Transverse colon (tissue), 4 donors: ENCODE results near the gene CCDC81. TPM values are rescaled to one million over a fixed set of nuclear protein-coding genes. Genes with fewer than 3 reads are reported as not detected.
A peak's percentile ranks its signal among the peaks of the same experiment; 100 is the strongest.

Experiments
- DNase-seq: peaks from one replicate; pipeline ENCODE4 v3.0.0-alpha.2; 2019
- H3K27ac ChIP-seq, 4 donors: fragments of 200-600 bp; sonication (generic); 2 replicates each; pipeline ENCODE4 v1.5.1; 2016 to 2018; ENCODE audit warnings: inconsistent platforms in 4 of 4
- H3K27me3 ChIP-seq: fragments of 200-600 bp; sonication (generic); 2 replicates; pipeline ENCODE4 v1.5.1; 2017; ENCODE audit warnings: inconsistent platforms
- H3K36me3 ChIP-seq, 4 donors: fragments of 200-600 bp; sonication (generic); 2 replicates each; pipeline ENCODE4 v1.5.1; 2017 to 2019; ENCODE audit warnings: inconsistent platforms in 4 of 4
- H3K4me1 ChIP-seq, 4 donors: fragments of 200-600 bp; sonication (generic); 2 replicates each; pipeline ENCODE4 v1.5.1; 2017 to 2020; ENCODE audit warnings: inconsistent platforms in 4 of 4
- H3K4me3 ChIP-seq, 4 donors: fragments of 200-600 bp; sonication (generic); 1 replicate in 1 of 4; 2 replicates in 3 of 4; pipeline versions ENCODE4 v1.5.1 to v1.6.1; 2017 to 2019; ENCODE audit warnings: inconsistent platforms in 4 of 4
- H3K9me3 ChIP-seq, 2 donors: fragments of 200-600 bp; sonication (generic); 2 replicates each; pipeline ENCODE4 v1.5.1; 2017 to 2019; ENCODE audit warnings: inconsistent platforms in 2 of 2
- CTCF ChIP-seq, 5 experiments: fragments of 200-600 bp in 3 of 5; fragments of 450-650 bp in 2 of 5; sonication (generic) in 3 of 5; IDR thresholded peaks; 1 replicate in 2 of 5; 2 replicates in 3 of 5; pipeline ENCODE4 v1.5.1; 2016 to 2017; ENCODE audit warnings: antibody characterized with exemption in 5 of 5, inconsistent platforms in 3 of 5, mild to moderate bottlenecking in 2 of 5, moderate library complexity in 1 of 5
- EP300 ChIP-seq: sonication (generic); formaldehyde crosslinking; IDR thresholded peaks from one replicate; pipeline ENCODE4 v1.6.1; 2017; ENCODE audit warnings: antibody characterized with exemption, low read depth
- POLR2A ChIP-seq: fragments of 450-650 bp; IDR thresholded peaks from one replicate; pipeline ENCODE4 v1.6.1; 2016; ENCODE audit warnings: antibody characterized with exemption, mild to moderate bottlenecking, moderate library complexity
- POLR2AphosphoS5 ChIP-seq, 3 donors: sonication (generic); formaldehyde crosslinking; IDR thresholded peaks; one replicate each; pipeline ENCODE4 v1.6.1; 2016; ENCODE audit warnings: antibody characterized with exemption in 3 of 3
- WGBS, 2 donors: methylation state at CpG; one replicate each; pipeline ENCODE4 v1.1.5; 2018; ENCODE audit warnings: low coverage in 1 of 2; 5-methylcytosine and 5-hydroxymethylcytosine counted together
- in situ Hi-C, 4 donors: fragments of 200-750 bp; cut with MboI; loops; one replicate each; pipeline versions ENCODE4 v1.15.0 to v1.15.1; 2017; ENCODE audit warnings: low sequenced_read_pairs in 3 of 4, low pct_ligation_motif_present in 1 of 4, low pct_unique_long_range_greater_than_20kb in 1 of 4
- intact Hi-C: fragments of 100-400 bp; cut with DNase I; formaldehyde crosslinking; loops from one replicate; pipeline ENCODE4 v1.15.1; 2023; ENCODE audit warnings: low total_unique reads
- total RNA-seq, 4 donors: library from RNA; depleted of rRNA; stranded (reverse); fragments of >200 nt; gene quantifications; one replicate each; pipeline ENCODE4 v1.1.0, GENCODE V29; 2016

CCDC81 gene
- total RNA-seq, 4 donors from 2014 or later, result 0.41 to 0.64 TPM; not detected in 2

GRCh38 chr11:86449993-86450629, 75.4 kb downstream of the CCDC81 start:
- in situ Hi-C loops, result loop anchor here in 2 of 4 donors (10.0 to 25.0 kb wide), 2 partner anchors 162 to 165 kb away; no protein-coding TSS in a partner anchor
- Histone ChIP-seq H3K36me3 (no peaks in the 10 kb centered on the region), H3K4me1 (no peaks in the 10 kb centered on the region), H3K9me3 (no peaks in the 10 kb centered on the region), H3K4me3 (no peak overlapping the region), H3K27me3 (no peaks in the 10 kb centered on the region), H3K27ac (no peak overlapping the region)
- 83 to 92% methylated on average over 1 to 5 of the region's 5 CpGs for WGBS, 2 donors
- no peak for DNase-seq
- intact Hi-C loops, result no loop called here
- TF ChIP-seq EP300 (no peak), POLR2A (no peak), POLR2AphosphoS5 (IDR thresholded peaks at IDR 0.05) (no peak), CTCF (IDR thresholded peaks at IDR 0.05) (no peak)

GRCh38 chr11:86453290-86454030, 78.8 kb downstream of the CCDC81 start:
- no peak for DNase-seq
- intact Hi-C loops (no loop called here), in situ Hi-C loops (loop anchor here in 2 of 4 donors (10.0 to 25.0 kb wide), 2 partner anchors 159 to 161 kb away; no protein-coding TSS in a partner anchor)

GRCh38 chr11:86456075-86456939, 81.6 kb downstream of the CCDC81 start:
- in situ Hi-C loops, result loop anchor here (5.0 to 25.0 kb wide), 4 partner anchors 156 to 361 kb away; no protein-coding TSS in a partner anchor
- intact Hi-C loops, result loop anchor here (2.0 to 5.0 kb wide), 2 partner anchors 362 to 1926 kb away; no protein-coding TSS in a partner anchor
- Histone ChIP-seq H3K36me3 (no peaks in the 10 kb centered on the region), H3K4me1 (peaks cover 0 to 10% (median 5%) of the 10 kb centered on the region in 4 donors), H3K27ac (no peak overlapping the region), H3K27me3 (no peaks in the 10 kb centered on the region), H3K9me3 (no peaks in the 10 kb centered on the region), H3K4me3 (no peak overlapping the region)
- TF ChIP-seq EP300 (no peak), POLR2AphosphoS5 (IDR thresholded peaks at IDR 0.05) (no peak), POLR2A (no peak), CTCF (IDR thresholded peaks at IDR 0.05) (peak; percentile 80 to 93 (median 92))
- peak; percentile 87 for DNase-seq
- 12 to 19% methylated on average over 6 to 9 of the region's 9 CpGs for WGBS, 2 donors

More at GRCh38 chr11:86453290-86454030, 78.8 kb downstream of the CCDC81 start:
- TF ChIP-seq POLR2AphosphoS5 (IDR thresholded peaks at IDR 0.05) (no peak), CTCF (IDR thresholded peaks at IDR 0.05) (no peak), POLR2A (no peak), EP300 (no peak)
- Histone ChIP-seq H3K27ac (no peak overlapping the region), H3K9me3 (no peaks in the 10 kb centered on the region), H3K4me1 (peaks cover 0 to 3% (median 0%) of the 10 kb centered on the region in 4 donors), H3K4me3 (no peak overlapping the region), H3K27me3 (no peaks in the 10 kb centered on the region), H3K36me3 (no peaks in the 10 kb centered on the region)
- WGBS, 2 donors, result 80 to 85% methylated on average over 2 of the region's 2 CpGs
